Rectal smooth muscle tissue (tissue), 1 donor: ENCODE data around the gene SLC66A1.

Experiments used
- H3K27ac ChIP-seq: one replicate; pipeline ENCODE4 v1.7.0; 2013; ENCODE audit warnings: low read depth, low read length, inconsistent platforms
- H3K27me3 ChIP-seq: one replicate; pipeline ENCODE4 v1.7.0; 2013; ENCODE audit warnings: low read length; ENCODE audit not compliant: control insufficient read depth, insufficient read depth
- H3K36me3 ChIP-seq: one replicate; pipeline ENCODE4 v1.7.0; 2013; ENCODE audit warnings: low read length; ENCODE audit not compliant: control insufficient read depth, insufficient read depth
- H3K4me1 ChIP-seq: one replicate; pipeline ENCODE4 v1.7.0; 2013; ENCODE audit warnings: low read length; ENCODE audit not compliant: control insufficient read depth, insufficient read depth
- H3K4me3 ChIP-seq: one replicate; pipeline ENCODE4 v1.7.0; 2013; ENCODE audit warnings: low read length
- H3K9ac ChIP-seq: one replicate; pipeline ENCODE4 v1.7.0; 2013; ENCODE audit warnings: low read length

Gene SLC66A1

DNA sequence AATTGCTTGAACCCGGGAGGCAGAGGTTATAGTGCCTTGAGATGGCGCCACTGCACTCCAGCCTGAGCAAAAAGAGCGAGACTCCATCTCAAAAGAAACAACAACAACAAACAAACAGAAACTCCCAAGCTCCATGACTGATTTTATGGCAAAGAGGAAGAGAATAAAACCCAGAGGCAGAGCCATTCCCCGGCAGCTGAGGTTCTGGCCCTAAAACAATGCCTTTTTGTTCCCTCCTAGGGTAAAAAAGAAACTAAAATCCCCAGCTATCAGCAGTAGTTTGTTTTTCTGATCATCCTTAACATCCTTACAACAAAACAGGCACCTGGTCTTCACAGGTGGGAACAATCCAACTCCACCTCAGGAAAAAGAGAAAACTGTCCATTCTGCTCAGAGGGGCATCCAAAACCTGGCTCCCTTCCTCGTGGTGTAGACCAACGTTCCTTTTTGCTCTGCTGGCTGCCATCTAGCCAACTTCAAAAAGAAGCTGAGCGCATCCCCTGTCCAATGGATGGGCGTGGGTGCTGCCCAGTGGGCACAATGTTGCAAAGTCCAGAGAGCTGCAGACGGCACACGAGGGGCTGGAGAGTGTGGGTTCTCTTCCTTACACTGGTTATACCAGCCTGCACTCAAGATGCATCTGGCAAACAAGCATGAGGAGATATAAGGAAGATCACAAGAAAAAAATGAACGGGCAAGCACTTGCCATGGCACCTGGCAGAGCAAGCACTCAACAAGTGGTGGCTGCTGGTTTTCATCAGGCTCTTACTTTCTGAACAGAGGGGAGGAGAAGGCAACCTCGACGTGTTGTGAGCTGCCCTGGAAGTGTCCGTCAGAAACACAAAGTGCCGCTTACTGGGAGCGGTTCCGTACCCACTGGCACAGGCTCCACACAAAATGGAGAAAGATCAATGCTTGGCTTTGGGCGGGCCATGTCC, 54.7 kb downstream of the SLC66A1 start:
- H3K9ac ChIP-seq = no peak overlapping the region
- H3K27ac ChIP-seq = no peak overlapping the region
- H3K4me1 ChIP-seq = no peaks in the 10 kb centered on the region

DNA sequence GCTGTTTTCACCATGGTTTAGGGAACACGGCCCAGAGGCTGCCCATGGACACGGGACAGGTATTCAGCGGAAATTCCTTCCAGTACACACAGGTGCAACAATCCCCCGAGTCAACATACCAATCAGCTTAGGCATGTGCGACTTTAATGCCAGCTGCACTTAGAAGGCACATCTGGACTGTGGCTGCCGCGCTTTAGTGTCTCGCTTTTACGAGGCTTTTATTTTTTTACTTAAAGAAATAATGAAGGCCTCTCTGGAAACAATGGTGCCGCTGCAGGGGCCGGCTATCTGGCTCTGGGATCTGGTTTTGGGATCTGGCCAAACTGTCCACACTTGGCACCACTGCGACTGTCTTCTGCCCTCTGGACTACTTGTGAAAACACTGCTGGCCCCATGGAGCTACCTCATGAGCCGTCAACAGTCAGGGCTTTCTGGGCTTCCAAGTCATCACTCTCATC, 55.5 kb downstream of the SLC66A1 start:
- H3K36me3 ChIP-seq = no peaks in the 10 kb centered on the region
- no peak overlapping the region for H3K9ac ChIP-seq
- H3K4me3 ChIP-seq = no peak overlapping the region
- H3K4me1 ChIP-seq = no peaks in the 10 kb centered on the region
- H3K27me3 ChIP-seq = no peaks in the 10 kb centered on the region
- H3K27ac ChIP-seq = no peak overlapping the region

More for the DNA sequence above, 54.7 kb downstream of the SLC66A1 start:
- H3K4me3 ChIP-seq = no peak overlapping the region
- H3K27me3 ChIP-seq = no peaks in the 10 kb centered on the region
- H3K36me3 ChIP-seq = no peaks in the 10 kb centered on the region

DNA sequence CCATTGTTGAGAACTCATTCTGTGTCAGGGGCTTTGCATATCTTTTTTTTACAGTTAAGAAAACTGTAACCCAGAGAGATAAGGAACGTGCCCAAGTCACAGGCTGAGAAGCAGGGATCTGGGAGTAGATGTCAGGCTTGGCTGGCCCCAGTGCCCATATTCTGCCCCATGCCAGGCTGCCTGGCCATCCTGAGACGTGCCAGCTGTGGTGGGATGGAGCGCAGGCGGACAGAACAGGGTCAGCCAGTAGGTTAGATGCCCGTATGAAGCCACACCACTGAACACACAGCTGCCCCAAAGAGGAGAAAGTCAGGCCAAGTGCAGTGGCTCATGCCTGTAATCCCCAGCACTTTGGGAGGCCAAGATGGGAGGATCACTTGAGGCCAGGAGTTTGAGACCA, 55.9 kb downstream of the SLC66A1 start:
- Histone ChIP-seq H3K4me1 (no peaks in the 10 kb centered on the region), H3K4me3 (no peak overlapping the region), H3K36me3 (no peaks in the 10 kb centered on the region), H3K27me3 (no peaks in the 10 kb centered on the region), H3K9ac (no peak overlapping the region), H3K27ac (no peak overlapping the region)

DNA sequence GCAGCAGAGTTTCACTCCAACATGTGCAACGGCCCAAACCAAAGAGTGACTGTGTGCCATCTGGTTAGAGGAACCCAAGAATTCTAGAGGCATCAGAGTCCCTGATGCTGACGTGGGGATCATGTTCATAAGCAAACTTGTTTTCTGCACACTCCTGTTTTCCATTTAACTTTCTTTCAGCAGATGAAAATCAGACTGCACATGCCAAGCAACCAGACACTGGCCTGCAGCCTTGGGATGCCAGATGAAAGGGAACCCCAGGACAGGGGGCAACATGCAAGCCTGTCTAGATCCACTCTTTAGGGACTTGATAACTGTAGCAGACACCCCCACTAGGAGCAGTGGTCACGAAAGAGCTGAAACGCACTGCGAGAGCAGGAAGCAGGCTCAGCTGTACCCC, 56.8 kb downstream of the SLC66A1 start:
- no peaks in the 10 kb centered on the region for H3K4me1 ChIP-seq
- H3K36me3 ChIP-seq = no peaks in the 10 kb centered on the region
- H3K27ac ChIP-seq = no peak overlapping the region
- no peaks in the 10 kb centered on the region for H3K27me3 ChIP-seq
- no peak overlapping the region for H3K4me3 ChIP-seq
- H3K9ac ChIP-seq = no peak overlapping the region

DNA sequence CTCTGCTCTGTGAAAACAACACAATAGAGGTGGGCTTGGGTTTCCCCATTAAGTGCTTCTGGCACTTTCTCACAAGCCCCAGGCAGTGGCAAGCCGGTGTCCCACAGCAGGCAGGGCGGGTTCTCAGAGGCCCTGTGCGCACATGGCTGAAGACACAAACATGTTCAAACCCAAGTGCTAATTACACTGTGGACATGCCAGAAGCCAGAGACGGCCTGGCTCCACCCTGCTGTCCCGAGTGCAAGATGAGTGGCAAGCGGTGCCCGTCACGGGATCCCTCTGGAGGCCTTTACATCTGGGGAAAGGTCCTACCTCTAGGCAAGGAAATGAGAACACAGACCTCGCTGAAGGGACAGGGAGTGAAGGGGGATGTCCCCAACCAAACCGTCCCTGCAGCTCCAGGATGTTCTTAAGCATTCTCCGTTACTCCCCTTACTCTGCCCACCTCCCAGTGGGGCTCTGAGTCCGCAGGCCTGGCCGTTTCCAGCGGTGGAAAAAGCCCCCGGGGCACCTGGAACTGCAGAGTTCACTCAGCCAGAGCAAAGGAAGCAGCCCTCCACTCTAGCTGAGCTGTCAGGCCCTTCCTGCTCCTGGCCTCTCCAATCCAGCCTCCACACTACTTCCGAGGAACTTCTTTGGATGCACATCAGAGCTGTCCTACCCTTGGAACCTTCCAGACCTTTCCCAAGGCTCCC, 57.4 kb downstream of the SLC66A1 start:
- Histone ChIP-seq H3K4me3 (no peak overlapping the region), H3K4me1 (no peaks in the 10 kb centered on the region), H3K9ac (no peak overlapping the region), H3K27me3 (no peaks in the 10 kb centered on the region), H3K36me3 (no peaks in the 10 kb centered on the region), H3K27ac (no peak overlapping the region)

DNA sequence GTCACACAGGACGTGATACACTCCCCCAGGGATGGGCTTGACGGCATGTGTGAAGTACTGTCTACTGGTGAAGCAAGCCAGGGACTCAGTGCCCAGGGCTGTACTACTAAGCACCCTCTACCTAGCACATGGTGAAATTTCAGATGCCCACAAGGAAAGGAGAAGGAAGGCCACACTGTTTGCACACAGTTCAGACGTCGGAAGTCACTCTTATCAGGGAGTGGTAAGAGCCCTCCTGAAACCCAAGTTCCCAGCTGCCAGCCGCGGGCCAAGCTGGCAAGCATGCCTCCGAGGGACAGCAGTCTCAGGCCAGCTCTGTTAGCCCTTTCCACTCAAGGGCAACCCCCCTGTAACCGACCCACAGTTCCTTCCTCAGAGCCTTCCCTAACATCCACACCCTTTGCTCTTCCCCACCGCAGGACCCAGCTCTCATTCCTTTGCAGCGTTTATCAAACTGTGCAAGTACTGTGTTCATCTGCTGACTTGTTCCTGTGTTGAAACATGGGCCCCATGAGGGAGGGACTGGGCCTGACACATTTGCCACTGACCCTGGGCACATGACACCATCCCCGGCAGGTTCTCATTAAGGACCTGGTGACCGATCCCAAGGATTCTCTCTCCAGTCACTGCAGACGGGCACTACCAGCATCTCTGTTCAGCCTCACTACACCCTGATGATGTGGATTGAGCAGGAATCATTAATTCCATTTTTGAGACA, 58.5 kb downstream of the SLC66A1 start:
- no peak overlapping the region for H3K27ac ChIP-seq
- no peaks in the 10 kb centered on the region for H3K4me1 ChIP-seq
- no peaks in the 10 kb centered on the region for H3K27me3 ChIP-seq
- no peak overlapping the region for H3K9ac ChIP-seq
- no peak overlapping the region for H3K4me3 ChIP-seq
- H3K36me3 ChIP-seq = peaks cover 5% of the 10 kb centered on the region

DNA sequence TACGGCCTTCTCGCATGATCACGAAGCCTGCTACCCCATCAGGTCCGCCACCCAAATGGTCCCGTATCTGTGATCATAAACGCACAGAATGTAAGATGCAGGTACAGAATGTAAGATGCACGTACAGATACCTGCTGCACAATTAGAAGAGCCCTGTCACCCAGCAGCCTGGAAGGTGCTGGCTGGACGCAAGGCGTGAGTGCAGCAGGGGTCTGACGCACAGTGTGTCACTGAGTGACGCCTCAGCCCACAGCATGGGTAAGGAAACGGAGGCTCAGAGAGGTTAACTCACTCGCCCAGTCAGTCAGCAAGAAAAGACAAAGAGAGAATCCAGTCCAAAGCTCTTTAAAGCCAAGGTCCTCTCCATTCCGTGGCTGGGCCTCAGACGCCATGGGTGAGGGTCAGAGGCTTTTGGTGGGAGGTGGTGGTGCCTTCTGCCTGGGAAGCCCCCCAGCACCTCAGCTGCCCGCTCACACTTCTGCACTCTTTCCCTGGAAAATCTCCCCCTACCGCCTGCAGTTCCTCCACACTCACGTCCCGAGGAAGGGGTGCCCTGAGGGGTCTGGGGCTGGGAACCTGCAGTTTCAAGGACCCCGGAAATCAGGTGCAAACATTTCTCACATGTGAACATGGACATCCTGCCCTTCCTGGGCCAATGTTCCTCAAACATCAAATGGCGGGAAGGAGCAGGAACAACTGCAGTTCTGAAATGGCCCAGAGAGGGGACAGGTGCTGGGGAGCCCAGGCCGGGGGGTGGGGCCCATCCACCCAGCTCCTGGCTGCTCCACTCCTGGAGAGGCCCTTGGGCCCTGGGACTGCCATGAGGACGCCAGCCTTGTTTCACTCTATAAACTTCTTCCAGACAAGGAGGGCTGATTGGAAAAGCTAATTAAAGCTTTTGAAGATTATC, 59.4 kb downstream of the SLC66A1 start:
- Histone ChIP-seq H3K4me1 (no peaks in the 10 kb centered on the region), H3K27ac (no peak overlapping the region), H3K9ac (no peak overlapping the region), H3K36me3 (peaks cover 9% of the 10 kb centered on the region), H3K4me3 (no peak overlapping the region), H3K27me3 (no peaks in the 10 kb centered on the region)

DNA sequence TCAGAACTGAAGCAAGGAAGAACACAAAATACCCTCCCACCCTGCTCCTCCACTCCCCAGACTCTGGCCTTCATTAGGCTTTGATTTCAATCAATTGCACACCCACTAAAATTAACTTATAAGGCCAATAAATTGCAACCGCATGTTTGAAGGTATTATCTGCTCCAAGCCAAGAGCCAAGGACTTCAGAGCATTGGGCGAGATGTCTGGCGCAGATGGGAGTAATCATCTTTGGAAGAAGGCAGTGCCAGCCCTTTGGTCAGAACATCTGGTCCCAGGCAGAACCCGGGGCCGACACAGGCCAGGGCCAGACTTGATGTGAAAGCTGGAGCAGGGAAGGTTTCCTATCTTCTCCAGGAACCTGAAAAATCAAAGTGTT, 60.0 kb downstream of the SLC66A1 start:
- no peaks in the 10 kb centered on the region for H3K4me1 ChIP-seq
- peaks cover 13% of the 10 kb centered on the region for H3K36me3 ChIP-seq

DNA sequence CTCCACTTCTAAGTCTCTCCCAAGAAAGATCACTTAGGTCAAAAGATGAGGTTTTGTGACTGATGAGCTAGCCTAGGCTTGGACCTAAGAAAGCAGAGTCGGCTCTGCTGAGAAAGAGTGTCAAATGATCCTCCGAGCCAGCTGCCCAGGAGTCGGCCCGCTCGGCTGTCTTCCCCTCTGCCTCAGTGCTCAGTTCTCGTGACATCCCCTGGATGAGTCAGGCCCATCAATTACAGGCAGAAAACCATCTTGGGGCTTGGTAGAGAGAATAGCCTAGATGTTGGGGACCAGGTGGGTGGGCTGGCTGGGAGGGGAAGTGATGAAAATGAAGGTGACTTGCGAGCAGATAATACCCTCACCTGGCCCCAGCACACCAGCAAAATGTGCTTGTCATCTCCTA, 60.5 kb downstream of the SLC66A1 start:
- peaks cover 14% of the 10 kb centered on the region for H3K36me3 ChIP-seq
- H3K4me3 ChIP-seq = no peak overlapping the region
- no peaks in the 10 kb centered on the region for H3K4me1 ChIP-seq
- no peak overlapping the region for H3K27ac ChIP-seq
- H3K9ac ChIP-seq = no peak overlapping the region
- H3K27me3 ChIP-seq = no peaks in the 10 kb centered on the region

More for the DNA sequence above, 60.0 kb downstream of the SLC66A1 start:
- Histone ChIP-seq H3K27me3 (no peaks in the 10 kb centered on the region), H3K4me3 (no peak overlapping the region), H3K9ac (no peak overlapping the region), H3K27ac (no peak overlapping the region)

DNA sequence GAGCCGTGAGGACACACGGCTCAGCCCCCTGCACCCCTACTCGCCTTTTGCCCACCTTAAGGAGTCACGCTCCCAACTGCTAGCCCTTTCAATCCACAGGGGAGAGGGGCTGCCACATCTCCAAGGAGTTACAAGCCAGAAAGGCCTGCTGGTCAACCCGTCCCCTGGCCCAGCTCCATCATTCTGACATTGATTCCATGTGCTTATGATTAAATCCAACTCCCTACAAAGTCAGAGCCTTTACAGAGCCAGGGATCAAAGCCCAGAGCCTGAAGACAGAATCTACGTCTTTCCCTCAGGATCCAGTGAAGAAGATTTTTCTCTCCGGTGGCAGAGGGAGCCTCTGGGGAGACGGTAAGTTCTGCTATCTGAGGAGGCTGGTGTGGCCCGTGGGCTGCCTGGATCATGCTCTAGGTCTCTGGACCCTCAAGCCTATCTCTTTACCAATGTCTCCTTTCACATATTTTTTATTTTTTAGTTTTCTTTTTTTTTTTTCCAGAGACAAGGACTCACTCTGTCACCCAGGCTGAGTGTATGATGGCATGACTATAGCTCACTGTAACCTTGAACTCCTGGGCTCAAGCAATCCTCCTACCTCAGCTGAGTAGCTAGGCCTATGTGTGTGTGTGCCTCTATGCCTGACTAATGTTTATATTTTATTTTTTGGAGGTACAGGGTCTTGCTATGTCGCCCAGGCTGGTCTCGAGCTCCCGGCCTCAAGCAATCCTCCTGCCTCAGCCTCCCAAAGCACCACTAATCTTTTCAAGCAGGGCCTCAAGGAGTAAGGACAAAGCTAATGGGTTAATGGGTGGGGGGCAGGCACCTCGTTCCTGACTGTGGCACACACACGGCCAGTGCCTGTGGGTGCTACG, 61.3 kb downstream of the SLC66A1 start:
- Histone ChIP-seq H3K4me3 (no peak overlapping the region), H3K9ac (no peak overlapping the region), H3K4me1 (no peaks in the 10 kb centered on the region), H3K27ac (no peak overlapping the region), H3K36me3 (peaks cover 21% of the 10 kb centered on the region), H3K27me3 (no peaks in the 10 kb centered on the region)
